PC-9 (cell line): ENCODE data around the gene STUM.

ENCODE experiments used
- EZH2 ChIP-seq: fragments of 200-600 bp; sonication (generic); IDR thresholded peaks from 2 replicates; pipeline ENCODE4 v1.8.0; 2017; ENCODE audit warnings: antibody characterized with exemption, low read depth
- TF ChIP-seq, protein P1 (sequence below): fragments of 200-600 bp; sonication (generic); conservative IDR thresholded peaks from 2 replicates; pipeline ENCODE4 v1.6.1; 2017; ENCODE audit warnings: mixed run types, antibody characterized with exemption, mild to moderate bottlenecking, moderate library complexity

DNA sequence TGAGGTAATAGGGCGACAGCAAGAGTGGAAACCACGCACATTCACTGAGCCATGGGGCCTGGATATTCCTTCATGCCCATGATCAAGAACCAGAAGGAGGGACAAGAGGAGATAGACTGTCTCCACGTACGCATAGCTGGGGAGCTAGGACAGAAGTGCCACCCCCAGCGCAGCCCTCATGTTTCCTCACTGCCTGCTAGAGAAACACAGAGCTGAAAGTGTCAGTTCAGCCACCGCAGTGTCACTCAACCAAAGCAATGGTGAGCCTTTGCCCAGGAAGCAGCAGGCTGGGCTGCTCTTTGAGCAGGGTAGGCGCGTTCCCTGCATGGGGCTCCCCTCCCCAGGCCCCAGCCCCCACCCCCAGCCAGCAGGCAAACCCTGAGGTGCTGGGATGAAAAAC, 68.5 kb downstream of the STUM start:
- TF ChIP-seq, protein P1, sequence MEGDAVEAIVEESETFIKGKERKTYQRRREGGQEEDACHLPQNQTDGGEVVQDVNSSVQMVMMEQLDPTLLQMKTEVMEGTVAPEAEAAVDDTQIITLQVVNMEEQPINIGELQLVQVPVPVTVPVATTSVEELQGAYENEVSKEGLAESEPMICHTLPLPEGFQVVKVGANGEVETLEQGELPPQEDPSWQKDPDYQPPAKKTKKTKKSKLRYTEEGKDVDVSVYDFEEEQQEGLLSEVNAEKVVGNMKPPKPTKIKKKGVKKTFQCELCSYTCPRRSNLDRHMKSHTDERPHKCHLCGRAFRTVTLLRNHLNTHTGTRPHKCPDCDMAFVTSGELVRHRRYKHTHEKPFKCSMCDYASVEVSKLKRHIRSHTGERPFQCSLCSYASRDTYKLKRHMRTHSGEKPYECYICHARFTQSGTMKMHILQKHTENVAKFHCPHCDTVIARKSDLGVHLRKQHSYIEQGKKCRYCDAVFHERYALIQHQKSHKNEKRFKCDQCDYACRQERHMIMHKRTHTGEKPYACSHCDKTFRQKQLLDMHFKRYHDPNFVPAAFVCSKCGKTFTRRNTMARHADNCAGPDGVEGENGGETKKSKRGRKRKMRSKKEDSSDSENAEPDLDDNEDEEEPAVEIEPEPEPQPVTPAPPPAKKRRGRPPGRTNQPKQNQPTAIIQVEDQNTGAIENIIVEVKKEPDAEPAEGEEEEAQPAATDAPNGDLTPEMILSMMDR: no peak
- TF ChIP-seq EZH2: no peak
